OCI-LY3 (cell line): ENCODE measurements around the gene FARP1.

Source experiments
- EZH2phosphoT487 ChIP-seq: fragments of 200-600 bp; shearing (Covaris generic); IDR thresholded peaks from 2 replicates; pipeline ENCODE4 v1.6.1; 2018; ENCODE audit warnings: antibody characterized with exemption, mixed run types, low read depth
- TF ChIP-seq, protein P1 (sequence below): fragments of 200-600, 300-600 bp; sonication (generic); IDR thresholded peaks from 2 replicates; pipeline ENCODE4 v1.5.1; 2014; ENCODE audit warnings: antibody characterized with exemption, low read length, low read depth

DNA sequence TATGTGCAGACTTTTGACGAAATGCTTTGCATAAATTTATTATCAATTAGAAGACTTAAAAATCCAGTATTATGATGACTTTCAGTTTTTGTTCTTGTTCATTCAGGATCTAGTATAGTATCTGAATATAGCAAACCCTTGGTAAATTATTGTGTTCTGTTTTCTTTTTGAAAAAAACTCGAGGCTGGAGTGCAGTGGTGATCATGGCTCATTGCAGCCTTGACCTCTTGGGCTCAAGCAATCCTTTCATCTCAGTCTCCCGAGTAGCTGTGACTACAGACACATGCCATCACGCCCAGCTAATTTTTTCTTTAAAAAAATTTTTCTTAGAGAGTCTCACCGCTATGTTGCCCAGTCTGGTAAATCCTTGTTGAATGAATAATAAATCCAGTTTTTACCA is 4.6 kb downstream of the FARP1 start:
- TF ChIP-seq, protein P1, sequence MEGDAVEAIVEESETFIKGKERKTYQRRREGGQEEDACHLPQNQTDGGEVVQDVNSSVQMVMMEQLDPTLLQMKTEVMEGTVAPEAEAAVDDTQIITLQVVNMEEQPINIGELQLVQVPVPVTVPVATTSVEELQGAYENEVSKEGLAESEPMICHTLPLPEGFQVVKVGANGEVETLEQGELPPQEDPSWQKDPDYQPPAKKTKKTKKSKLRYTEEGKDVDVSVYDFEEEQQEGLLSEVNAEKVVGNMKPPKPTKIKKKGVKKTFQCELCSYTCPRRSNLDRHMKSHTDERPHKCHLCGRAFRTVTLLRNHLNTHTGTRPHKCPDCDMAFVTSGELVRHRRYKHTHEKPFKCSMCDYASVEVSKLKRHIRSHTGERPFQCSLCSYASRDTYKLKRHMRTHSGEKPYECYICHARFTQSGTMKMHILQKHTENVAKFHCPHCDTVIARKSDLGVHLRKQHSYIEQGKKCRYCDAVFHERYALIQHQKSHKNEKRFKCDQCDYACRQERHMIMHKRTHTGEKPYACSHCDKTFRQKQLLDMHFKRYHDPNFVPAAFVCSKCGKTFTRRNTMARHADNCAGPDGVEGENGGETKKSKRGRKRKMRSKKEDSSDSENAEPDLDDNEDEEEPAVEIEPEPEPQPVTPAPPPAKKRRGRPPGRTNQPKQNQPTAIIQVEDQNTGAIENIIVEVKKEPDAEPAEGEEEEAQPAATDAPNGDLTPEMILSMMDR, result no peak
- no peak for TF ChIP-seq EZH2phosphoT487
